ENCODE data around the gene ACSS1.

DNA sequence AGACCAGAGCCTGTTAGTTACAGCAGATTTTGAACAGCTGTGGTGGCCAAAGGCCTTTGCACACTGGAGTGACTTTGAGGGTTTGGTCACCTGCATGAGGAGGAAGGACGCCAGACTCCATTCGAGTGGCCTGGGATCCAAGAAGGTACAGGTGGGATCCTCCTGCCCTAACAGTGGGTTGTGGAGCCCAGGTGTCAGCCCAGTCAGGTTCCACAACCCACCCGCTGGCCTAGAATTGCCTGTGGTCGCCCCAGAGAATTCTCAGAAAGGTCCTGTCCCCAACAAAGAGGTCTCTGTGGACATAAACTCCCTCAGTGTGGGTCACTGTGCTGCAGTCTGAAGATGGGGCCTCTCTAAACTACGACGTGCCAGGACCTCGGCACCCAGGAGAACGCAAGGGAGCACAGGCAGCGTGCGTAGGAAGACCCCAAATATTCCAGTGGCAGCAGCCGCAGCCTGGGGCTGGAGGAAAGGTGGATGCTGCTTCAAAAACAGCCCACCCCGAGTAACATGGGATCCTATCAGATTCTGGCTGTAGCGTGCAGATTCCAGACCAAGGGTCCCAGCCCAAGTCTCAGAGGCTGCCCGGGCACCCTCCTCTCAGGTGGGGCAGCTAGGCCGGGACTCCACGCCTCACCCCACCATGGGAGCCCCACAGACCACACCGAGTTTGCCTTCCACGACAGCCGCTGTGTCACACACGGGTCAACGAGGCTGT is 16.0 kb downstream of the ACSS1 start:
- TF ChIP-seq POLR2A (IDR thresholded peaks at IDR 0.05; ENCODE audit: extremely low read depth, insufficient read length): no peak
- TF ChIP-seq, protein P1, sequence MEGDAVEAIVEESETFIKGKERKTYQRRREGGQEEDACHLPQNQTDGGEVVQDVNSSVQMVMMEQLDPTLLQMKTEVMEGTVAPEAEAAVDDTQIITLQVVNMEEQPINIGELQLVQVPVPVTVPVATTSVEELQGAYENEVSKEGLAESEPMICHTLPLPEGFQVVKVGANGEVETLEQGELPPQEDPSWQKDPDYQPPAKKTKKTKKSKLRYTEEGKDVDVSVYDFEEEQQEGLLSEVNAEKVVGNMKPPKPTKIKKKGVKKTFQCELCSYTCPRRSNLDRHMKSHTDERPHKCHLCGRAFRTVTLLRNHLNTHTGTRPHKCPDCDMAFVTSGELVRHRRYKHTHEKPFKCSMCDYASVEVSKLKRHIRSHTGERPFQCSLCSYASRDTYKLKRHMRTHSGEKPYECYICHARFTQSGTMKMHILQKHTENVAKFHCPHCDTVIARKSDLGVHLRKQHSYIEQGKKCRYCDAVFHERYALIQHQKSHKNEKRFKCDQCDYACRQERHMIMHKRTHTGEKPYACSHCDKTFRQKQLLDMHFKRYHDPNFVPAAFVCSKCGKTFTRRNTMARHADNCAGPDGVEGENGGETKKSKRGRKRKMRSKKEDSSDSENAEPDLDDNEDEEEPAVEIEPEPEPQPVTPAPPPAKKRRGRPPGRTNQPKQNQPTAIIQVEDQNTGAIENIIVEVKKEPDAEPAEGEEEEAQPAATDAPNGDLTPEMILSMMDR (IDR thresholded peaks at IDR 0.05; ENCODE audit: low read depth, low read length): no peak
- TF ChIP-seq, protein P2, sequence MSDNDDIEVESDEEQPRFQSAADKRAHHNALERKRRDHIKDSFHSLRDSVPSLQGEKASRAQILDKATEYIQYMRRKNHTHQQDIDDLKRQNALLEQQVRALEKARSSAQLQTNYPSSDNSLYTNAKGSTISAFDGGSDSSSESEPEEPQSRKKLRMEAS (IDR thresholded peaks at IDR 0.05; ENCODE audit: low read depth, low read length): no peak
